ENCODE measurements around the gene QSER1. TPM values are rescaled to one million over a fixed set of nuclear protein-coding genes. Genes with fewer than 3 reads are reported as not detected.
A peak's percentile ranks its signal among the peaks of the same experiment; 100 is the strongest.
"Not testable (repeated sequence)": the region's sequence is repeated elsewhere in the genome, so short reads cannot be mapped to it uniquely, and the experiment has no call there.

QSER1 gene
- total RNA-seq, 1 experiment from 2014 or later: 23.5 TPM

- no peak for DNase-seq (ENCODE audit: low spot score)
These were observed 39.6 kb downstream of the QSER1 start for GRCh38 chr11:32932196-32932595.

DNA sequence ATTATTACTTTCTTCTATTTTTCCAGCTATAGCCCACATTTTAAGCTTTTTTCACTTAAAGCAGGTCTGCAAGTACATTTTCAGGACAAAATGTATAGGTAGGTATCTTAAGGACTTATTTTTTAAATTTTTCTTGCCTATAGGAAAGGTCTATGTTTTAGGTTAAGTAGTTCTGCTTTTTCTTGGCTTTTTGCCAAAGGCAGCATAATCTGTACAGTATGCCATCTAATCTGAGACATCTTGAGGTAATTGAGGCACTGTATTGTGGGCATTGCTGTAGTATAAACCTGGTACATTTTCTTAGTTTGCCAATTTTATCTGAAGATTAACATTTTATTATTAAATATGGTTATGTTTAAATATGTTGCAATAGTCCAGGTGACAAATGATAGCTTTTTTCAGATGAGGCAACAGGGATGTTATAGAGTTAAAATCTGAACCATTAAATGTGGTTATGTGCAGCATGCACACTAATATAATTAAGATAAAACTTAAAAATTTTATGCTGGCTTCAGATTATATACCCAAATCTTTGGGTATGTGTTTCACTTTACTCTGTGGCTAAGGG is 42.9 kb downstream of the QSER1 start:
- DNase-seq (ENCODE audit: low spot score): no peak

GRCh38 chr11:32936178-32936577 is 43.6 kb downstream of the QSER1 start:
- not testable (repeated sequence) for DNase-seq (ENCODE audit: low spot score)

- not testable (repeated sequence) for DNase-seq (ENCODE audit: low spot score)
These were observed 44.7 kb downstream of the QSER1 start for GRCh38 chr11:32937283-32937682.

GRCh38 chr11:32939046-32939445 is 46.4 kb downstream of the QSER1 start:
- DNase-seq (ENCODE audit: low spot score): no peak

DNA sequence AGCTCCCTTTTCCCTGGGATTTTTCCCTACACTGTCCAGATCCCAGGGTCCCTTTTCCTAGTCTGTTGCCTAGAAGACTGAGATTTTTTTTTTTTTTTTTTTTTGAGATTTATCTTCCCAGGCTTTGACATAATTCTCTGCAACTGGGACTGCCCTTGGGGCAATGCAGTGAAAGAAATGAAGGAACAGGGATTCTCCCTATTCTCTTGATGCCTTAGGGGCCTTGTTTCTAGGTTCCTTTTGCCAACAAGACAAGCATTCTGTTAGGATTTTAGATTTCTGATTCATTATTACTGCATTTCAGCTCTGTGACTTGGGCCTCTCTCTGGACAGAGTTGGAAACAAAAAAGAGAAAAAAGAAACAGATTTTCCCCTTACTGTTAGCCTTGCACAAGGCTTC is 47.3 kb downstream of the QSER1 start:
- no peak for DNase-seq (ENCODE audit: low spot score)

DNA sequence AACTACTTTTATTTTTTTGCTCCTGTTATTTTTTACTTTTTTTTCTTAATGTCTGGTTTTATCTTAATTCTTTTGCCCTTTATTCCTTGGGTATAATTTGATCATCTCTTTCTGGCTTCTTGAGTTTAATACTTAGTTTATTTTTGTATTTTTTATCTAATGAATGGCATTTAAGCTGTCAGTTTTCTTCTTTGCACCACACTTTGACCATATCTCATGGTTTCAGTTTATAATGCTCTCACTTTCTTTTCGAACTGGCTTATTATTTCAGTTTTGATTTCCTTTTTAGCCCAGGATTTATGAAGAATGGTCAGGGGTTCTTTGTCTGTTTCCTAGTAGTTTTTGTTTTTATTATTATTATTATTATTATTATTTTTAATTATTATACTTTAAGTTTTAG is 48.3 kb downstream of the QSER1 start:
- no peak for DNase-seq (ENCODE audit: low spot score)

- no peak for DNase-seq (ENCODE audit: low spot score)
These were observed 55.4 kb downstream of the QSER1 start for GRCh38 chr11:32947978-32948377.

GRCh38 chr11:32949739-32950138 is 57.1 kb downstream of the QSER1 start:
- no peak for DNase-seq (ENCODE audit: low spot score)

DNA sequence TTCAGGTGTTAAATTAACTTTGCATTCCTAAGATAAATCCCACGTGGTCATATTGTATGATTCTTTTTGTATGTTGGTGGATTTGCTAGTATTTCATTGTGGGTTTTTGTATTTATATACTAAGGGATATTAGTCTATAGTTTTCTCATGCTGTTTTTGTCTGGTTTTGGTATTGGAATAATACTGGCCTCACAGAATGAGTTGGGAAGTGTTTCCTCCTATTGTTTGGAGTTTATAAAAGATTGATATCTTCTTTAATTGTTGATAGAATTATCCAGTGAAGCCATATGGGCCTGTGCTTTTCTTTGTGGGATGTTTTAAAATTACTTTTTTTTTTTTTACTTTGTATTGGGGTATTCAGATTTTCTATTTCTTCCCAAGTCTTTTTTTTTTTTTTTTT is 59.8 kb downstream of the QSER1 start:
- no peak for DNase-seq (ENCODE audit: low spot score)

DNA sequence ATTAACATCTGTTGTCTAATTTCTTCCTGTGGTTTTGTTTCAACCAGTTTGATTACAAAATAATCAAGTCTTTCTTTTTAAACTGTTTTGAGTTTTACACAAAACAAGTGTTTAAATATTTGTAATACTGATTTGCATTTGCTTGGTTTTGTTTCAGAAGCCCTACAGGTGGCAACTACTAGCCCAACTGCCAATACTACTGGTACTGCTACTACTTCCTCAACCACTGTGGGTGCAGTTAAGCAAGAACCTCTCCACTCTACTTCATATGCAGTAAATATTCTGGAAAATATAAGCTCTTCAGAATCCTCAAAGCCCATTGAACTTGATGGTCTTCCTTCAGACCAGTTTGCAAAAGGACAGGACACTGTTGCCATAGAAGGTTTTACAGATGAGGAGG is 61.1 kb downstream of the QSER1 start:
- no peak for DNase-seq (ENCODE audit: low spot score)

- peak; percentile 41 for DNase-seq (ENCODE audit: low spot score)
These were observed 68.0 kb downstream of the QSER1 start for GRCh38 chr11:32960553-32961164.

DNA sequence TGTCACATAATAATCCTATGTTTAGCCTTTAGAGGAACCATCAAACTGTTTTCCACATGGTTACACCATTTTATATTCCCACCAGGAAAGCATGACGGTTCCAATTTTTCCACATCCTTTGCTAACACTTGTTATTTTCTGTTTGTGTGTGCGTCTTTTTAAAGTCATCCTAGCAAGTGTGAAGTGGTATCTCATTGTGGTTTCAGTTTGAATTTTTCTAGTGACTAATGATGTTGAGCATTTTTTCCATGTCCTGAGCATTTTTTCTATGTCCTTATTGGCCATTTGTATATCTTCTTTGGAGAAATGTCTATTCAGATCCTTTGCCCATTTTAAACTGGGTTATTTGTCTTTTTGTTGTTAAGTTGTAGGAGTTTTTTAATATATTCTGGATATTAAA is 69.4 kb downstream of the QSER1 start:
- DNase-seq (ENCODE audit: low spot score): no peak

- DNase-seq (ENCODE audit: low spot score): no peak
These were observed 71.1 kb downstream of the QSER1 start for GRCh38 chr11:32963721-32964120.

DNA sequence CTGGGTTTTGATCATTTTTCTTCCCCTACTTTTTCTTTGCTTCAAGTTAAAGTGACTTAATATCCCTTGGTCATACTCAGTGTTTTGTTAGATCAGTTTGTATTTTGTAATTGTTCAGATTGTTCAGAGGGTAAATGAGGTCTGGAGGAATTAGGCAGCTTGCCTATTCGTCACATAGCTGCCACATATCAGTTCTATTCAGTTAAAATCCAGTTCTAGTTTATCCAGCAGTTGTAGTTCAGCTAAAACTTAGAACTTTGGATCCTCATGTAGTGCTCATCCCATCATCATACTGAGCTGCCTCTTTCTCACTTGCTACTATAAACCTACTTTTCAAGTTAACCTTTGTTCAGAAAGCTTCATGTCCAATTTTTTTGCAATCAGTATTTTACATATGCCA is 75.9 kb downstream of the QSER1 start:
- DNase-seq (ENCODE audit: low spot score): no peak

DNA sequence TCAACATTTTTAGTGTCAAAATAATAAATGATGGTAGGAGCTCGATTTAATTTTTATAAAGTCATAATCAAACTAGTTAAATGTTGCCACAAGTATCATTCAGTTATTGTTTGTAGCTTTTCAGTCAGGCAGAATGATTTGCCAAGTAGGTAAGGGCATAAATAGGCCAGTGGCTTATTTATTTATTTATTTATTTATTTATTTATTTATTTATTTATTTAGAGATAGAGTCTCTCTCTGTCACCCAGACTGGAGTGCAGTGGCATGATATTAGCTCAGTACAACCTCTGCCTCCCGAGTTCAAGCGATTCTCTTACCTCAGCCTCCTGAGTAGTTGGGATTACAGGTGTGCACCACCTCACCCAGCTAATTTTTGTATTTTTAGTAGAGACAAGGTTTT is 79.6 kb downstream of the QSER1 start:
- not testable (repeated sequence) for DNase-seq (ENCODE audit: low spot score)

- DNase-seq (ENCODE audit: low spot score): no peak
These were observed 80.2 kb downstream of the QSER1 start for GRCh38 chr11:32972781-32973180.

- DNase-seq (ENCODE audit: low spot score): no peak
These were observed 90.0 kb downstream of the QSER1 start for GRCh38 chr11:32982626-32983025.

GRCh38 chr11:32983506-32983905 is 90.9 kb downstream of the QSER1 start:
- no peak for DNase-seq (ENCODE audit: low spot score)

DNA sequence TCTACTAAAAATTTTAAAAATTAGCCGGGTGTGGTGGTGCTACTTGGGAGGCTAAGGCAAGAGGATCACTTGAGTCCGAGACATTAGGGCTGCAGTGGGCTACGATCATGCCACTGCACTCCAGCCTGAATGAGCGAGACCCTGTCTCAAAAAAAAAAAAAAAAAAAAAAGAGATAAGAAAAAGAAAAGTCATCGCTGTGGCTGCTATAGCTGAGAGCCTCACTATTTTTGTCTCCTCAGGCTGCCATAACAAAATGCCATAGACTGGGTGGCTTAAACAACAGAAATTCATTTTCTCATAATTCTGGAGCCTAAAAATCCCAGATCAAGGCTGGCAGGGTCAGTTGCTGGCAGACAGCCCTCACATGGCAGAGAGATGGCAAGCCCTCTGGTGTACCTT is 93.0 kb downstream of the QSER1 start:
- no peak for DNase-seq (ENCODE audit: low spot score)

- DNase-seq (ENCODE audit: low spot score): no peak
These were observed 95.2 kb downstream of the QSER1 start for GRCh38 chr11:32987851-32988250.

DNA sequence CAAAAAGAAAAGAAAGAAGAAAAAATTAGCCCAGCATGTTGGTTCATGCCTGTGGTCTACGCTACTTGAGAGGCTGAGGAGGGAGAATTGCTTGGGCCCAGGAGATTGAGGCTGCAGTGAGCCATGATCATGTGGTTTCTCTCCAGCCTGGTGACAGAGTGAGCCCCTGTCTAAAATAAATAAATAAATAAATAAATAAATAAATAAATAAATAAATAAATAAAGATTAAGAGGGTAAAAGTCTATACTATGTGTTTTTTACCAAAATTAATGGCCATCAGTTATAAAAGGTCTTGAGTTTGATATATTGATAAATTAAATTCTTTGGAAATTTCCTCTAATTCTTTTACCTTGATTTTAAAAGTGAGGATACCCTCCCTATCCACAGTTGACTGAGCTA is 97.9 kb downstream of the QSER1 start:
- no peak for DNase-seq (ENCODE audit: low spot score)

DNA sequence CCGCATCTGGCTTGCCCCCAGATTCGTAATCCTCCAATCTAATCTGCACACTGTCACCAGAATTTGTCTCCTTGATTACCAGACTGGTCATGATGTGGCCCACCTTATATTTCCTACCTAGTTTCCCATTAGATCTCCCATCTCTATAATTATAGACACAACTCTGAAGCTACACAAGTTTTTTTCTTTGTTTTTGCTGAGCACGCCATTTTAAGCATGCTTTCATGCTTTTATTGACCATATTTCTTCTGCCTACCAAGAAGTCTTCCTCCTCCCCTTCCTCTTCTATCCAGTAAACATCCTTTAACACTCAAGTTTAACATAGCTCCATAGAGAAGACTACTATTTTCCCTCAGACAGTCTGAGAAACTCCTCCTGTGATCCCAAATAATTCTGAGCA is 98.8 kb downstream of the QSER1 start:
- no peak for DNase-seq (ENCODE audit: low spot score)

GRCh38 chr11:32991898-32992297 is 99.3 kb downstream of the QSER1 start:
- no peak for DNase-seq (ENCODE audit: low spot score)
